Esophagus (tissue), 2 donors: ENCODE results near the gene PARP2. TPM values are rescaled to one million over a fixed set of nuclear protein-coding genes. Genes with fewer than 3 reads are reported as not detected.
"Not testable (repeated sequence)": the region's sequence is repeated elsewhere in the genome, so short reads cannot be mapped to it uniquely, and the experiment has no call there.

Experiments
- H3K27ac ChIP-seq, 2 donors: one replicate each; pipeline ENCODE4 v1.5.1; 2013; ENCODE audit warnings: low read depth in 2 of 2, mild to moderate bottlenecking in 2 of 2, inconsistent platforms in 1 of 2, low read length in 1 of 2, moderate library complexity in 1 of 2
- H3K27me3 ChIP-seq, 2 donors: one replicate each; pipeline ENCODE4 v1.6.1; 2013; ENCODE audit warnings: low read length in 2 of 2, control low read depth in 1 of 2, mild to moderate bottlenecking in 1 of 2; ENCODE audit not compliant: insufficient read depth in 2 of 2, control insufficient read depth in 1 of 2
- H3K36me3 ChIP-seq, 2 donors: one replicate each; pipeline ENCODE4 v1.6.1; 2013; ENCODE audit warnings: low read length in 1 of 2; ENCODE audit not compliant: control insufficient read depth in 2 of 2, insufficient read depth in 2 of 2
- H3K4me1 ChIP-seq, 2 donors: one replicate each; pipeline ENCODE4 v1.6.1; 2013; ENCODE audit warnings: low read length in 1 of 2; ENCODE audit not compliant: control insufficient read depth in 2 of 2, insufficient read depth in 2 of 2
- H3K4me3 ChIP-seq, 2 donors: one replicate each; pipeline ENCODE4 v1.5.1; 2013; ENCODE audit warnings: low read length in 2 of 2, mild to moderate bottlenecking in 2 of 2, low read depth in 1 of 2, moderate library complexity in 1 of 2
- H3K9me3 ChIP-seq, 2 donors: one replicate each; pipeline ENCODE4 v1.6.1; 2013; ENCODE audit warnings: mild to moderate bottlenecking in 2 of 2, low read depth in 1 of 2, low read length in 1 of 2, moderate library complexity in 1 of 2; ENCODE audit not compliant: control insufficient read depth in 2 of 2, insufficient read depth in 1 of 2
- WGBS, 2 donors: extraction: QIAGEN DNeasy Blood & Tissue Kit; methylation state at CpG; one replicate each; pipeline ENCODE4 v1.1.7; 2013; 5-methylcytosine and 5-hydroxymethylcytosine counted together
- polyA plus RNA-seq, 2 donors: library from polyadenylated mRNA; stranded (reverse); fragments of 200-250 nt; gene quantifications; one replicate each; pipeline ENCODE4 v1.2.3, GENCODE V29; 2013
- donor health status: healthy with polysubstance abuse.
- donor health status: Bipolar disorder and iron deficiency.

The PARP2 gene
- polyA plus RNA-seq, 2 donors = 11.5 to 13.3 TPM

GRCh38 chr14:20327005-20327869 is 16.2 kb upstream of the PARP2 start:
- Histone ChIP-seq H3K36me3 (peaks cover 0 to 3% of the 10 kb centered on the region in 2 donors), H3K4me1 (no peaks in the 10 kb centered on the region), H3K27me3 (no peaks in the 10 kb centered on the region), H3K9me3 (no peaks in the 10 kb centered on the region), H3K4me3 (no peak overlapping the region), H3K27ac (no peak overlapping the region)
- WGBS, 2 donors = 44 to 46% methylated on average over 8 of the region's 8 CpGs

- H3K4me1 ChIP-seq = no peaks in the 10 kb centered on the region
Observed at GRCh38 chr14:20328705-20329104, 14.7 kb upstream of the PARP2 start.

GRCh38 chr14:20329355-20329754 is 14.1 kb upstream of the PARP2 start:
- 43 to 79% methylated on average over 2 of the region's 2 CpGs for WGBS, 2 donors
- H3K4me3 ChIP-seq = no peak overlapping the region
- no peaks in the 10 kb centered on the region for H3K4me1 ChIP-seq
- no peaks in the 10 kb centered on the region for H3K27me3 ChIP-seq
- H3K36me3 ChIP-seq = peaks cover 0 to 3% of the 10 kb centered on the region in 2 donors
- no peaks in the 10 kb centered on the region for H3K9me3 ChIP-seq
- H3K27ac ChIP-seq = no peak overlapping the region

More at GRCh38 chr14:20328705-20329104, 14.7 kb upstream of the PARP2 start:
- no peaks in the 10 kb centered on the region for H3K9me3 ChIP-seq
- peaks cover 0 to 3% of the 10 kb centered on the region in 2 donors for H3K36me3 ChIP-seq
- no peak overlapping the region for H3K27ac ChIP-seq
- 45% methylated on average over 2 of the region's 2 CpGs for WGBS, 2 donors
- no peak overlapping the region for H3K4me3 ChIP-seq
- H3K27me3 ChIP-seq = no peaks in the 10 kb centered on the region

- H3K4me1 ChIP-seq = no peaks in the 10 kb centered on the region
- WGBS, 2 donors = 60 to 72% methylated on average over 2 of the region's 2 CpGs
Observed at GRCh38 chr14:20331053-20331613, 12.3 kb upstream of the PARP2 start.

GRCh38 chr14:20332431-20332787 is 11.0 kb upstream of the PARP2 start:
- H3K36me3 ChIP-seq = no peaks in the 10 kb centered on the region
- no peaks in the 10 kb centered on the region for H3K4me1 ChIP-seq
- H3K9me3 ChIP-seq = no peaks in the 10 kb centered on the region
- H3K4me3 ChIP-seq = peak overlapping the region; percentile 63 to 77
- peak overlapping the region; percentile 82 to 95 for H3K27ac ChIP-seq
- no peaks in the 10 kb centered on the region for H3K27me3 ChIP-seq
- WGBS, 2 donors = 6% methylated on average over 4 of the region's 4 CpGs

More at GRCh38 chr14:20331053-20331613, 12.3 kb upstream of the PARP2 start:
- Histone ChIP-seq H3K27ac (no peak overlapping the region), H3K4me3 (no peak overlapping the region), H3K9me3 (no peaks in the 10 kb centered on the region), H3K27me3 (no peaks in the 10 kb centered on the region), H3K36me3 (peaks cover 0 to 3% of the 10 kb centered on the region in 2 donors)

- Histone ChIP-seq H3K27ac (peak within 1 kb of the TSS; percentile 82 to 95), H3K9me3 (no peaks in the 10 kb centered on the region), H3K4me1 (no peaks in the 10 kb centered on the region), H3K36me3 (no peaks in the 10 kb centered on the region), H3K4me3 (peak within 1 kb of the TSS; percentile 63 to 77), H3K27me3 (no peaks in the 10 kb centered on the region)
- 0% methylated on average over 19 of the region's 19 CpGs for WGBS, 2 donors
Observed at GRCh38 chr14:20332788-20333493, 10.5 kb upstream of the PARP2 start, which contains the start of gene CCNB1IP1. TSS of gene CCNB1IP1 (minus strand) at chr14:20333279. CDS start at chr14:20316523, 16,756 bp downstream.

- 4 to 8% methylated on average over 3 of the region's 3 CpGs for WGBS, 2 donors
- no peaks in the 10 kb centered on the region for H3K9me3 ChIP-seq
- peak overlapping the region in 1 of 2 donors; percentile 77 for H3K4me3 ChIP-seq
Observed at GRCh38 chr14:20333494-20333841, 10.0 kb upstream of the PARP2 start.

GRCh38 chr14:20334017-20334416 is 9.4 kb upstream of the PARP2 start:
- no peaks in the 10 kb centered on the region for H3K4me1 ChIP-seq
- no peak overlapping the region for H3K4me3 ChIP-seq
- no peaks in the 10 kb centered on the region for H3K9me3 ChIP-seq
- no peak overlapping the region for H3K27ac ChIP-seq
- 69 to 75% methylated on average over 7 of the region's 7 CpGs for WGBS, 2 donors
- H3K36me3 ChIP-seq = no peaks in the 10 kb centered on the region
- no peaks in the 10 kb centered on the region for H3K27me3 ChIP-seq

More at GRCh38 chr14:20333494-20333841, 10.0 kb upstream of the PARP2 start:
- no peak overlapping the region for H3K27ac ChIP-seq
- no peaks in the 10 kb centered on the region for H3K36me3 ChIP-seq
- no peaks in the 10 kb centered on the region for H3K4me1 ChIP-seq
- H3K27me3 ChIP-seq = no peaks in the 10 kb centered on the region

GRCh38 chr14:20341032-20341431 is 2.4 kb upstream of the PARP2 start:
- not testable (repeated sequence) for H3K4me1 ChIP-seq, H3K27ac ChIP-seq, H3K27me3 ChIP-seq, H3K4me3 ChIP-seq, H3K36me3 ChIP-seq, H3K9me3 ChIP-seq
- 91 to 92% methylated on average over 4 of the region's 4 CpGs for WGBS, 2 donors
